C4-2B (cell line): ENCODE measurements around the gene UGT2B17.

Experiments
- H3K27ac ChIP-seq: fragments of 450-650 bp; 2 replicates; pipeline ENCODE4 v1.5.1; 2017
- ZFX ChIP-seq: fragments of 450-650 bp; IDR thresholded peaks from 2 replicates; pipeline ENCODE4 v1.6.1; 2017
- TF ChIP-seq, protein P1 (sequence below): fragments of 450-650 bp; conservative IDR thresholded peaks from 2 replicates; pipeline ENCODE4 v1.5.1; 2017; ENCODE audit warnings: mild to moderate bottlenecking

Gene UGT2B17

DNA sequence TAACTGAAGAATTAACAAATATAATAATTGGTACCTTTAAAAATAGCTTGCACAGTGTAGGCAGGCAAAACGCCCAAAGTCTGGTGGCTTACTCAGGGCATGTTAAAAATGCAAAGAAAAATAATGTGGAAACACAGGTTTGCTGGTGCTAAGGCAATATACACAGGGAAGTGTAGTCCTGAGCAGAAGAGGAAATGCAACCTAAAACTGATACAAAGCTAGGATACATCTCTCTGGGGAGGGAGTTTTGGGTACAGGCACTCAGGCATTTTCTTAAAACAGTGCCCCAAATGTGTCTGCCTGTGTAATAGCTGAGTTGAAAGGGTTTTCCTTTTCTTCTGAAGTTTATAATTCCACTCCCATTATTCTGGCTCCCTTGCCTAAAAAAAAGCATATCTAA lies 81.4 kb downstream of the UGT2B17 start:
- TF ChIP-seq, protein P1, sequence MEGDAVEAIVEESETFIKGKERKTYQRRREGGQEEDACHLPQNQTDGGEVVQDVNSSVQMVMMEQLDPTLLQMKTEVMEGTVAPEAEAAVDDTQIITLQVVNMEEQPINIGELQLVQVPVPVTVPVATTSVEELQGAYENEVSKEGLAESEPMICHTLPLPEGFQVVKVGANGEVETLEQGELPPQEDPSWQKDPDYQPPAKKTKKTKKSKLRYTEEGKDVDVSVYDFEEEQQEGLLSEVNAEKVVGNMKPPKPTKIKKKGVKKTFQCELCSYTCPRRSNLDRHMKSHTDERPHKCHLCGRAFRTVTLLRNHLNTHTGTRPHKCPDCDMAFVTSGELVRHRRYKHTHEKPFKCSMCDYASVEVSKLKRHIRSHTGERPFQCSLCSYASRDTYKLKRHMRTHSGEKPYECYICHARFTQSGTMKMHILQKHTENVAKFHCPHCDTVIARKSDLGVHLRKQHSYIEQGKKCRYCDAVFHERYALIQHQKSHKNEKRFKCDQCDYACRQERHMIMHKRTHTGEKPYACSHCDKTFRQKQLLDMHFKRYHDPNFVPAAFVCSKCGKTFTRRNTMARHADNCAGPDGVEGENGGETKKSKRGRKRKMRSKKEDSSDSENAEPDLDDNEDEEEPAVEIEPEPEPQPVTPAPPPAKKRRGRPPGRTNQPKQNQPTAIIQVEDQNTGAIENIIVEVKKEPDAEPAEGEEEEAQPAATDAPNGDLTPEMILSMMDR: no peak
- TF ChIP-seq ZFX: no peak
- no peak overlapping the region for H3K27ac ChIP-seq

DNA sequence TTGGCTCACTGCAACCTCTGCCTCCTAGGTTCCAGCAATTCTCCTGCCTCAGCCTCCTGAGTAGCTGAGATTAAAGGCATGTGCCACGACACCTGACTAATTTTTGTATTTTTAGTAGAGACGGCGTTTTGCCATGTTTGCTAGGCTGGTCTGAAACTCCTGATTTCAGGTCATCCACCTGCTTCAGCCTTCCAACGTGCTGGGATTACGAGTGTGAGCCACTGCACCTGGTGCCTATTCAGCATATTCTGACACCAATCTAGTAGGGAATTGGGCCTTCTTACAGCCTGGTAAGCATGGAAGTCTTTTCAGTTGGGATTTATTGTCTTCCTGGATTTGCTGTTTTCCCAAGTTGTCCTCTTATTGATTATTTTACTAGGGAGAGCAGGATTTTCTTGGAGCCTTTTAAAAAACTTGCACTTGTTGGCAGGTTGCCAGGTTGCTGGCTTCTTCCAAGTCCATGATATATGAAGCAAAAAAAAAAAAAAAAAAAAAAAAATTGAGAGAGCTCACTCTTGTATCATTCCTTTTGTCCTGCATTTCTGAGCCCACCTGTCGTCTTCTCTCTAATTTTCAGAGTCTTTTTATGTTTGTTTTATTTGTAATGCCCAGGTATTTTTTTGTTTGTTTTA lies 85.2 kb downstream of the UGT2B17 start:
- TF ChIP-seq, protein P1: no peak
- TF ChIP-seq ZFX: no peak
- no peak overlapping the region for H3K27ac ChIP-seq

DNA sequence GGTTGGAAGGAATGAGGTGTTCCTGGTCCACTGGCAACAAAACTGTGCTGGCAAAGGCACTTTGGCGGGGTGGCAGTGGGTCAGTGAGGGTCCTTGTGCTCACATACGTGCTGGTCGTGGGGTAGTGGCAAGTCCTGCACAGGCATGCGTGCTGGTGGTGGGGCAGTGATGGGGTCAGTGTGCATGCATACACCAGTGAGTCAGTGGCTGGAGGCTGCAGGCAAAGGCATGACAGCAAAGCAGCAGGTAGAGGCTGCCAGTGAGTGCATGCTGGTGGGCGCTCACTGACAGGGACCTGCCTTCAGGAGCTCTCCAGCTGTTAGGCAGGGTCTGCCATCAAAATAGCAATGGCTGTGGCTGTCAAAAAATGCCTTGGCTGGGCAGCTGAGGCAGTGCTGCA lies 86.8 kb downstream of the UGT2B17 start:
- TF ChIP-seq, protein P1: no peak
- TF ChIP-seq ZFX: no peak
- H3K27ac ChIP-seq: no peak overlapping the region
